Subcutaneous adipose tissue (tissue), 4 donors: ENCODE data around the gene DNAJC3. TPM values are rescaled to one million over a fixed set of nuclear protein-coding genes. Genes with fewer than 3 reads are reported as not detected.

Source experiments
- CTCF ChIP-seq: fragments of 450-650 bp; IDR thresholded peaks from one replicate; pipeline ENCODE4 v1.5.1; 2016; ENCODE audit warnings: low read depth, mild to moderate bottlenecking, control low read depth, antibody characterized with exemption, moderate library complexity
- total RNA-seq, 4 donors: library from RNA; depleted of rRNA; stranded (reverse); fragments of >200 nt; gene quantifications; one replicate each; pipeline ENCODE4 v1.1.0, GENCODE V29; 2016

DNAJC3 gene
- total RNA-seq, 4 donors from 2014 or later = 36.4 to 85.8 (median 51.7) TPM

- TF ChIP-seq CTCF = no peak
Measured at GRCh38 chr13:95710313-95710712, 33.4 kb downstream of the DNAJC3 start.

- TF ChIP-seq CTCF = no peak
Measured at GRCh38 chr13:95713651-95714050, 36.7 kb downstream of the DNAJC3 start.

- no peak for TF ChIP-seq CTCF
Measured at GRCh38 chr13:95714142-95714832, 37.3 kb downstream of the DNAJC3 start.

- no peak for TF ChIP-seq CTCF
Measured at GRCh38 chr13:95716231-95716630, 39.3 kb downstream of the DNAJC3 start.

GRCh38 chr13:95722241-95722640, 45.3 kb downstream of the DNAJC3 start:
- TF ChIP-seq CTCF = no peak

- TF ChIP-seq CTCF = no peak
Measured at GRCh38 chr13:95723438-95723837, 46.5 kb downstream of the DNAJC3 start.

- no peak for TF ChIP-seq CTCF
Measured at GRCh38 chr13:95724252-95724651, 47.3 kb downstream of the DNAJC3 start.
